IMR-90 (cell line): ENCODE results near the gene USP12. TPM values are rescaled to one million over a fixed set of nuclear protein-coding genes. Genes with fewer than 3 reads are reported as not detected.

ENCODE experiments used
- ATAC-seq: fragments of 200-7000 bp; cut with Tn5 transposase; 2 replicates; pipeline ENCODE4 v1.9.1; 2020; ENCODE audit warnings: low read depth, mild to moderate bottlenecking, moderate library complexity
- BruUV-seq: library from RNA; stranded (reverse); fragments of 400-500 nt; replicated peaks from 2 replicates; lab custom pipeline; 2021; lab: Mats Ljungman, UMichigan
- CTCF ChIA-PET: fragments of 300-600 bp; formaldehyde crosslinking; extraction: SDS; loops from one replicate; lab custom pipeline; 2021; ENCODE audit warnings: antibody characterized with exemption; lab: Yijun Ruan, JAX
- POLR2A ChIA-PET: fragments of 300-600 bp; sonication (Branson Sonifier 250); formaldehyde crosslinking; loops from one replicate; lab custom pipeline; 2022; ENCODE audit warnings: antibody characterized with exemption; ENCODE audit not compliant: unreplicated experiment; lab: Charles Lee
- DNase-seq: peaks from one replicate; pipeline ENCODE4 v3.0.0; 2013
- H2AFZ ChIP-seq: replicated peaks from 2 replicates; pipeline ENCODE3; 2013; ENCODE audit warnings: low read length, mild to moderate bottlenecking; ENCODE audit not compliant: poor library complexity
- H2AK5ac ChIP-seq: 2 replicates; pipeline ENCODE4 v1.6.1; 2013; ENCODE audit warnings: low read depth, low read length, inconsistent platforms
- H2AK9ac ChIP-seq: replicated peaks from 2 replicates; pipeline ENCODE3; 2013; ENCODE audit warnings: mild to moderate bottlenecking, low read depth, low read length, moderate library complexity; ENCODE audit not compliant: poor library complexity
- H2BK120ac ChIP-seq: 2 replicates; pipeline ENCODE4 v1.6.1; 2013; ENCODE audit warnings: low read depth, low read length, inconsistent platforms
- H2BK15ac ChIP-seq: 3 replicates; pipeline ENCODE4 v1.6.1; 2013; ENCODE audit warnings: low read depth, low read length, inconsistent platforms
- H2BK20ac ChIP-seq: 2 replicates; pipeline ENCODE4 v1.6.1; 2013; ENCODE audit warnings: low read depth, mild to moderate bottlenecking, inconsistent platforms, low read length, moderate library complexity
- H2BK5ac ChIP-seq: 2 replicates; pipeline ENCODE4 v1.6.1; 2013; ENCODE audit warnings: mild to moderate bottlenecking, low read depth, low read length, inconsistent platforms; ENCODE audit not compliant: poor library complexity, severe bottlenecking
- H3K14ac ChIP-seq: replicated peaks from 2 replicates; pipeline ENCODE4 v1.6.1; 2013; ENCODE audit warnings: low read depth, low read length, inconsistent platforms
- H3K18ac ChIP-seq: 2 replicates; pipeline ENCODE4 v1.6.1; 2013; ENCODE audit warnings: low read depth, low read length, control low read depth
- H3K23ac ChIP-seq: 2 replicates; pipeline ENCODE4 v1.6.1; 2013; ENCODE audit warnings: low read depth, low read length, inconsistent platforms
- H3K27ac ChIP-seq: 2 replicates; pipeline ENCODE4 v1.5.1; 2013; ENCODE audit warnings: mild to moderate bottlenecking, control low read depth, low read length; ENCODE audit not compliant: insufficient read depth
- H3K27me3 ChIP-seq: 2 replicates; pipeline ENCODE4 v1.6.1; 2013; ENCODE audit warnings: low read length; ENCODE audit not compliant: control insufficient read depth, insufficient read depth
- H3K36me3 ChIP-seq: 2 replicates; pipeline ENCODE4 v1.6.1; 2013; ENCODE audit warnings: low read length, mixed read lengths; ENCODE audit not compliant: control insufficient read depth, insufficient read depth
- H3K4ac ChIP-seq: 2 replicates; pipeline ENCODE4 v1.6.1; 2013; ENCODE audit warnings: low read depth, low read length, inconsistent platforms
- H3K4me1 ChIP-seq: 2 replicates; pipeline ENCODE4 v1.6.1; 2013; ENCODE audit warnings: low read length, mixed read lengths; ENCODE audit not compliant: control insufficient read depth, insufficient read depth
- H3K4me2 ChIP-seq: 2 replicates; pipeline ENCODE4 v1.6.1; 2013; ENCODE audit warnings: low read depth, mild to moderate bottlenecking, control low read depth, low read length, moderate library complexity
- H3K4me3 ChIP-seq: 2 replicates; pipeline ENCODE4 v1.5.1; 2013; ENCODE audit warnings: low read depth, mild to moderate bottlenecking, control low read depth, low read length, moderate library complexity; ENCODE audit not compliant: insufficient read depth
- H3K56ac ChIP-seq: 2 replicates; pipeline ENCODE4 v1.6.1; 2013; ENCODE audit warnings: low read length, inconsistent platforms; ENCODE audit not compliant: insufficient read depth; ENCODE audit errors: extremely low read depth
- H3K79me1 ChIP-seq, 2 experiments: 2 replicates each; pipeline ENCODE4 v1.6.1; 2013; ENCODE audit warnings: low read length in 2 of 2, inconsistent platforms in 1 of 2, low read depth in 1 of 2
- H3K9ac ChIP-seq: 2 replicates; pipeline ENCODE4 v1.6.1; 2013; ENCODE audit warnings: low read depth, low read length, control low read depth
- H3K9me1 ChIP-seq: 2 replicates; pipeline ENCODE4 v1.6.1; 2013; ENCODE audit warnings: low read length, inconsistent platforms; ENCODE audit not compliant: insufficient read depth
- H3K9me3 ChIP-seq: 2 replicates; pipeline ENCODE4 v1.6.1; 2013; ENCODE audit warnings: low read length; ENCODE audit not compliant: control insufficient read depth, insufficient read depth
- H4K20me1 ChIP-seq: 2 replicates; pipeline ENCODE4 v1.6.1; 2013; ENCODE audit warnings: low read length, inconsistent platforms; ENCODE audit not compliant: insufficient read depth
- H4K5ac ChIP-seq: 2 replicates; pipeline ENCODE4 v1.6.1; 2013; ENCODE audit warnings: mild to moderate bottlenecking, low read depth, low read length, control low read depth
- H4K8ac ChIP-seq, 2 experiments: 2 replicates each; pipeline ENCODE4 v1.6.1; 2013; ENCODE audit warnings: low read depth in 2 of 2, low read length in 2 of 2, control low read depth in 1 of 2, inconsistent platforms in 1 of 2
- H4K91ac ChIP-seq: 2 replicates; pipeline ENCODE4 v1.6.1; 2013; ENCODE audit warnings: low read depth, low read length, inconsistent platforms; ENCODE audit not compliant: insufficient read depth
- BHLHE40 ChIP-seq: fragments of 150-350 bp; IDR thresholded peaks from 2 replicates; pipeline ENCODE4 v1.6.1; 2016; ENCODE audit warnings: mild to moderate bottlenecking, low read depth, low read length
- CHD1 ChIP-seq: IDR thresholded peaks from 2 replicates; pipeline ENCODE4 v1.6.1; 2012; ENCODE audit warnings: low read depth, low read length, improper control_type of control experiment
- FOS ChIP-seq: fragments of 150-350 bp; IDR thresholded peaks from 2 replicates; pipeline ENCODE4 v1.6.1; 2016; ENCODE audit warnings: low read depth, low read length
- MAFK ChIP-seq: IDR thresholded peaks from 2 replicates; pipeline ENCODE4 v1.6.1; 2012; ENCODE audit warnings: low read depth, low read length, improper control_type of control experiment
- MAZ ChIP-seq: IDR thresholded peaks from 2 replicates; pipeline ENCODE4 v1.6.1; 2012; ENCODE audit warnings: low read depth, mild to moderate bottlenecking, low read length, improper control_type of control experiment, moderate library complexity, borderline replicate concordance
- MXI1 ChIP-seq: IDR thresholded peaks from 2 replicates; pipeline ENCODE4 v1.6.1; 2012; ENCODE audit warnings: low read depth, mild to moderate bottlenecking, low read length, moderate library complexity, borderline replicate concordance
- NFE2L2 ChIP-seq: fragments of 150-350 bp; IDR thresholded peaks from 2 replicates; pipeline ENCODE4 v1.6.1; 2016; ENCODE audit warnings: low read depth, mild to moderate bottlenecking, low read length
- POLR2A ChIP-seq: IDR thresholded peaks from 2 replicates; pipeline ENCODE4 v1.6.1; 2012; ENCODE audit warnings: mild to moderate bottlenecking, low read depth, low read length
- RAD21 ChIP-seq: IDR thresholded peaks from 2 replicates; pipeline ENCODE4 v1.6.1; 2012; ENCODE audit warnings: low read length, improper control_type of control experiment
- SMC3 ChIP-seq: fragments of 150-350 bp; IDR thresholded peaks from 2 replicates; pipeline ENCODE4 v1.6.1; 2016; ENCODE audit warnings: low read depth, mild to moderate bottlenecking, antibody characterized with exemption, low read length, moderate library complexity
- whole genome bisulfite sequencing, 2 experiments: methylation state at CpG; one replicate each; pipeline versions ENCODE4 v1.1.5 to v1.1.7; 2013; ENCODE audit warnings: missing lambda C conversion rate in 2 of 2; ENCODE audit not compliant: insufficient read length in 1 of 2; ENCODE audit errors: extremely low coverage in 2 of 2; 5-methylcytosine and 5-hydroxymethylcytosine counted together
- dilution Hi-C: fragments of 300-500 bp; cut with HindIII; formaldehyde crosslinking; loops from one replicate; pipeline ENCODE4 v1.14.3; 2018; ENCODE audit warnings: low sequenced_read_pairs; ENCODE audit not compliant: unreplicated experiment
- in situ Hi-C: fragments of 300-500 bp; cut with MboI; formaldehyde crosslinking; loops from 3 replicates; pipeline ENCODE4 v1.14.3; 2019; ENCODE audit warnings: low sequenced_read_pairs, inconsistent platforms, mixed read lengths
- intact Hi-C: fragments of 100-400 bp; cut with micrococcal nuclease; formaldehyde crosslinking; loops from 2 replicates; pipeline ENCODE4 v1.10.0; 2022
- polyA plus RNA-seq, 3 experiments: library from polyadenylated mRNA; depleted of rRNA; stranded (reverse); fragments of >200 nt; gene quantifications; 2 replicates each; pipeline ENCODE4 v1.2.3, GENCODE V29; 2012; ENCODE audit warnings: low replicate concordance in 1 of 3
- total RNA-seq: library from RNA; depleted of rRNA; stranded (reverse); fragments of >200 nt; gene quantifications from 2 replicates; pipeline ENCODE4 v1.2.3, GENCODE V29; 2012
- TF ChIP-seq, protein P1 (sequence below): fragments of 150-350 bp; IDR thresholded peaks from 2 replicates; pipeline ENCODE4 v1.6.1; 2017; ENCODE audit warnings: mild to moderate bottlenecking, antibody characterized with exemption, low read length, low read depth
- TF ChIP-seq, protein P2 (sequence below): conservative IDR thresholded peaks from 2 replicates; pipeline ENCODE4 v1.5.1; 2012; ENCODE audit warnings: mild to moderate bottlenecking, low read depth, low read length, improper control_type of control experiment

The USP12 gene
- total and polyA plus RNA-seq, 2 of the 4 experiments (the other 2 are of a cell fraction) = 11.8 to 16.5 TPM

DNA sequence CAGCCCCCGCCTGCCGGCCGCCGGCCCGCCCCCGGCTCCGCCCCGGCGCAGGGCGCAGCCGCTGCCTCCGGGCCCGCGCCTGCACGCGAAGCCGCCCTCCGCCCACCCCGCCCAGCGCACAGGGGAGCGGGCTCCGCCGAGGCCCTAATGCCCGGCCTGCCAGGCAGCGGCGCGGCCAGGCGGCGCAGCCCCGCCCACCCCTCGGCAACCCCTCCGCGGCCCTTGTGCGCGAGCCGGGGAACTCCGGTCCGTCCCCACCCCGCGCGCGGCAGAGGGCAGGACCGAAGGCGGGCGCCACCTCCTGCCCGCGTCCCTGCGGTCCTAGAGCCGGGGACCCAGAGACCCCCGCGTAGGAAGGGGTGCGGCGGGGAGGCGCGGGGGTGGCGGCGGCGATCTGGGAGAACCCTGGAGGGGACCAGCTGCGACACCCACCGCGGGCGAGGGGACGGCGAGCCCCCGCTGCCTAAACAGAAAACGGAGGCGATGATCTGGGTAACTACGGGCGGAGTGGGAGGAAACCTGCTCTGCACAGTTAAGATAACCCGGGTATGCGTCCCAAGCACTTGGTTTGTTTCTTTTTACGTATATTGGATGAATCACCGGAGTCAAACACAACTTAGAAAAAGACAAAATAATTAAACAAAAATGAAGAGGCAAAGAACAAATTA is 350 bp upstream of the USP12 start:
- intact Hi-C loops (loop anchor here (1.0 to 2.0 kb wide), 4 partner anchors 79 to 187 kb away; partner anchors contain the start of genes RASL11A and RPL21), dilution Hi-C loops (no loop called here), in situ Hi-C loops (loop anchor here (10.0 kb wide), 2 partner anchors 103 to 187 kb away; partner anchors contain the start of gene RASL11A)
- CTCF ChIA-PET = interaction anchor here (1.0 kb wide), 1 partner anchor 188 kb away, joined by 3 read pairs; no protein-coding TSS in a partner anchor
- Histone ChIP-seq H3K18ac (peak overlapping the region; percentile 14; the same call in 1 of the 2 replicates), H3K9ac (peak overlapping the region; percentile 59), H2AFZ (peak overlapping the region; percentile 92), H3K56ac (no peak overlapping the region), H3K14ac (peak overlapping the region; percentile 12; the same call in 1 of the 2 replicates), H2BK120ac (peak overlapping the region; percentile 60; the same call in 1 of the 2 replicates), H2AK5ac (no peak overlapping the region), H2AK9ac (no peak overlapping the region), H3K79me1 (peaks cover 4 to 29% of the 10 kb centered on the region in 2 experiments; a peak in 3 of 4 replicates), H4K91ac (no peak overlapping the region; the same call in 1 of the 2 replicates), H3K4me3 (peak overlapping the region; percentile 64), H3K27ac (peak overlapping the region; percentile 95), H3K36me3 (no peaks in the 10 kb centered on the region), H3K9me3 (no peaks in the 10 kb centered on the region), H2BK20ac (no peak overlapping the region), H2BK15ac (no peak overlapping the region), H4K20me1 (peaks cover 31% of the 10 kb centered on the region), H3K4me1 (peaks cover 12% of the 10 kb centered on the region), H3K4me2 (peak overlapping the region; percentile 73; the same call in 1 of the 2 replicates), H3K27me3 (no peaks in the 10 kb centered on the region), H4K5ac (0 out of 2 replicates have a peak overlapping the region, but pooled peaks have one; percentile 56), H4K8ac (peak overlapping the region in 1 of 2 experiments; percentile 60; a peak in 1 of 4 replicates), H3K9me1 (peaks cover 16% of the 10 kb centered on the region), H2BK5ac (peak overlapping the region; percentile 86), H3K23ac (0 out of 2 replicates have a peak overlapping the region, but pooled peaks have one; percentile 6), H3K4ac (peak overlapping the region; percentile 54)
- POLR2A ChIA-PET = no interaction called here
- peak; percentile 93 for ATAC-seq
- peak; percentile 90 for DNase-seq
- BruUV-seq = no TSS peak
- TF ChIP-seq MAFK = no peak
- no peak for TF ChIP-seq SMC3
- TF ChIP-seq RAD21 = 0 out of 2 replicates have a peak, but pooled peaks have one; percentile 6
- peak; percentile 91 for TF ChIP-seq MAZ
- TF ChIP-seq, protein P1, sequence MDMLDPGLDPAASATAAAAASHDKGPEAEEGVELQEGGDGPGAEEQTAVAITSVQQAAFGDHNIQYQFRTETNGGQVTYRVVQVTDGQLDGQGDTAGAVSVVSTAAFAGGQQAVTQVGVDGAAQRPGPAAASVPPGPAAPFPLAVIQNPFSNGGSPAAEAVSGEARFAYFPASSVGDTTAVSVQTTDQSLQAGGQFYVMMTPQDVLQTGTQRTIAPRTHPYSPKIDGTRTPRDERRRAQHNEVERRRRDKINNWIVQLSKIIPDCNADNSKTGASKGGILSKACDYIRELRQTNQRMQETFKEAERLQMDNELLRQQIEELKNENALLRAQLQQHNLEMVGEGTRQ = no peak
- no peak for TF ChIP-seq NFE2L2
- TF ChIP-seq, protein P2, sequence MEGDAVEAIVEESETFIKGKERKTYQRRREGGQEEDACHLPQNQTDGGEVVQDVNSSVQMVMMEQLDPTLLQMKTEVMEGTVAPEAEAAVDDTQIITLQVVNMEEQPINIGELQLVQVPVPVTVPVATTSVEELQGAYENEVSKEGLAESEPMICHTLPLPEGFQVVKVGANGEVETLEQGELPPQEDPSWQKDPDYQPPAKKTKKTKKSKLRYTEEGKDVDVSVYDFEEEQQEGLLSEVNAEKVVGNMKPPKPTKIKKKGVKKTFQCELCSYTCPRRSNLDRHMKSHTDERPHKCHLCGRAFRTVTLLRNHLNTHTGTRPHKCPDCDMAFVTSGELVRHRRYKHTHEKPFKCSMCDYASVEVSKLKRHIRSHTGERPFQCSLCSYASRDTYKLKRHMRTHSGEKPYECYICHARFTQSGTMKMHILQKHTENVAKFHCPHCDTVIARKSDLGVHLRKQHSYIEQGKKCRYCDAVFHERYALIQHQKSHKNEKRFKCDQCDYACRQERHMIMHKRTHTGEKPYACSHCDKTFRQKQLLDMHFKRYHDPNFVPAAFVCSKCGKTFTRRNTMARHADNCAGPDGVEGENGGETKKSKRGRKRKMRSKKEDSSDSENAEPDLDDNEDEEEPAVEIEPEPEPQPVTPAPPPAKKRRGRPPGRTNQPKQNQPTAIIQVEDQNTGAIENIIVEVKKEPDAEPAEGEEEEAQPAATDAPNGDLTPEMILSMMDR = 0 out of 2 replicates have a peak, but pooled peaks have one; percentile 11
- TF ChIP-seq POLR2A = peak; percentile 61
- TF ChIP-seq BHLHE40 = peak; percentile 17; the same call in 1 of the 2 replicates
- peak; percentile 63; the same call in 1 of the 2 replicates for TF ChIP-seq MXI1
- TF ChIP-seq CHD1 = peak; percentile 45; the same call in 1 of the 2 replicates
- 0 out of 2 replicates have a peak, but pooled peaks have one; percentile 2 for TF ChIP-seq FOS
- 0% methylated on average over 13 of the region's 73 CpGs; no CpG with 5 or more reads in 1 of the 2 experiments for WGBS, 2 experiments
